Neural cell (in vitro differentiated cells): ENCODE results near the gene AK4. TPM values are rescaled to one million over a fixed set of nuclear protein-coding genes. Genes with fewer than 3 reads are reported as not detected.

ENCODE experiments used
- H2AFZ ChIP-seq: fragments of 200-600, 300-800 bp; sonication (generic), shearing (Covaris generic); 2 replicates; pipeline ENCODE4 v1.6.0; 2014; ENCODE audit warnings: low read depth, mild to moderate bottlenecking, antibody characterized with exemption, low read length, moderate library complexity
- H3F3A ChIP-seq: fragments of 200-600 bp; shearing (Covaris generic); 2 replicates; pipeline ENCODE4 v1.6.1; 2016; ENCODE audit warnings: mild to moderate bottlenecking, moderate library complexity, mixed read lengths, antibody characterized with exemption, low read length; ENCODE audit not compliant: insufficient read depth, poor library complexity, severe bottlenecking
- H3K27ac ChIP-seq: fragments of 200-600, 300-800 bp; sonication (generic), shearing (Covaris generic); 2 replicates; pipeline ENCODE4 v1.5.1; 2014; ENCODE audit warnings: mild to moderate bottlenecking, low read length, moderate library complexity
- H3K27me3 ChIP-seq: fragments of 300-800, 200-600 bp; sonication (generic), shearing (Covaris generic); 2 replicates; pipeline ENCODE4 v1.6.0; 2014; ENCODE audit warnings: mild to moderate bottlenecking, low read depth, low read length, moderate library complexity; ENCODE audit not compliant: insufficient read depth
- H3K36me3 ChIP-seq: fragments of 300-800, 200-600 bp; sonication (generic), shearing (Covaris generic); 2 replicates; pipeline ENCODE4 v1.5.1; 2014; ENCODE audit warnings: mild to moderate bottlenecking, antibody characterized with exemption, low read length, moderate library complexity; ENCODE audit not compliant: insufficient read depth
- H3K4me2 ChIP-seq: fragments of 300-800, 200-600 bp; sonication (generic), shearing (Covaris generic); 2 replicates; pipeline ENCODE4 v1.6.0; 2014; ENCODE audit warnings: mild to moderate bottlenecking, low read length
- H3K4me3 ChIP-seq: fragments of 300-800, 200-600 bp; sonication (generic), shearing (Covaris generic); 2 replicates; pipeline ENCODE4 v1.5.1; 2014; ENCODE audit warnings: mild to moderate bottlenecking, low read length, moderate library complexity
- H3K79me2 ChIP-seq: fragments of 200-600 bp; shearing (Covaris generic); replicated peaks from 2 replicates; pipeline ENCODE4 v1.6.0; 2014; ENCODE audit warnings: mild to moderate bottlenecking, low read length, moderate library complexity; ENCODE audit not compliant: insufficient read depth
- H3K9ac ChIP-seq: fragments of 300-800, 200-600 bp; sonication (generic), shearing (Covaris generic); 2 replicates; pipeline ENCODE4 v1.6.1; 2016; ENCODE audit warnings: mild to moderate bottlenecking, low read length, mixed read lengths
- H3K9me2 ChIP-seq: fragments of 200-600 bp; shearing (Covaris generic); 2 replicates; pipeline ENCODE4 v1.6.1; 2016; ENCODE audit warnings: mild to moderate bottlenecking, low read length, mixed read lengths; ENCODE audit not compliant: insufficient read depth
- H3K9me3 ChIP-seq: fragments of 200-600, 300-800 bp; sonication (generic), shearing (Covaris generic); 2 replicates; pipeline ENCODE4 v1.6.1; 2016; ENCODE audit warnings: mild to moderate bottlenecking, mixed run types, low read length, moderate library complexity, mixed read lengths
- H4K20me1 ChIP-seq: fragments of 200-600 bp; shearing (Covaris generic); 2 replicates; pipeline ENCODE4 v1.6.1; 2016; ENCODE audit warnings: mild to moderate bottlenecking, mixed run types; ENCODE audit not compliant: insufficient read depth
- EP300 ChIP-seq: fragments of 450-650 bp; conservative IDR thresholded peaks from 2 replicates; pipeline ENCODE4 v1.6.1; 2014; ENCODE audit warnings: antibody characterized with exemption, mild to moderate bottlenecking, moderate library complexity; ENCODE audit not compliant: poor library complexity, severe bottlenecking
- EZH2 ChIP-seq: fragments of 200-600, 300-800 bp; shearing (Covaris generic), sonication (generic); IDR thresholded peaks from 2 replicates; pipeline ENCODE4 v1.6.1; 2014; ENCODE audit warnings: antibody characterized with exemption, low read length, borderline replicate concordance, mild to moderate bottlenecking; ENCODE audit not compliant: insufficient read depth, poor library complexity, severe bottlenecking
- MXI1 ChIP-seq: fragments of 450-650 bp; conservative IDR thresholded peaks from 2 replicates; pipeline ENCODE4 v1.6.1; 2014; ENCODE audit warnings: antibody characterized with exemption, mild to moderate bottlenecking; ENCODE audit not compliant: poor library complexity, severe bottlenecking
- POLR2AphosphoS5 ChIP-seq: IDR thresholded peaks from 2 replicates; pipeline ENCODE4 v1.6.1; 2012
- RAD21 ChIP-seq: fragments of 450-650 bp; conservative IDR thresholded peaks from 2 replicates; pipeline ENCODE4 v1.6.1; 2014; ENCODE audit warnings: antibody characterized with exemption, mild to moderate bottlenecking, moderate library complexity
- SMC3 ChIP-seq: fragments of 450-650 bp; conservative IDR thresholded peaks from 2 replicates; pipeline ENCODE4 v1.6.1; 2014; ENCODE audit warnings: antibody characterized with exemption, mild to moderate bottlenecking, moderate library complexity; ENCODE audit not compliant: poor library complexity
- TAF1 ChIP-seq: IDR thresholded peaks from 2 replicates; pipeline ENCODE4 v1.6.1; 2012; ENCODE audit warnings: low read depth
- polyA plus RNA-seq: library from polyadenylated mRNA; depleted of rRNA; stranded (reverse); fragments of >200 nt; gene quantifications from 2 replicates; pipeline ENCODE4 v1.2.3, GENCODE V29; 2014
- TF ChIP-seq, protein P1 (sequence below): IDR thresholded peaks from 2 replicates; pipeline ENCODE4 v1.6.1; 2012; ENCODE audit warnings: borderline replicate concordance
- TF ChIP-seq, protein P2 (sequence below): fragments of 450-650 bp; IDR thresholded peaks from 2 replicates; pipeline ENCODE4 v1.5.1; 2014; ENCODE audit warnings: antibody characterized with exemption, mild to moderate bottlenecking, moderate library complexity; ENCODE audit not compliant: poor library complexity, severe bottlenecking

The AK4 gene
- polyA plus RNA-seq, 1 donor from 2014 or later, result 1.9 TPM

GRCh38 chr1:65150108-65150463 lies 2.1 kb downstream of the AK4 start:
- Histone ChIP-seq H2AFZ (no peak overlapping the region), H3K4me3 (no peak overlapping the region), H3K79me2 (no peaks in the 10 kb centered on the region), H4K20me1 (no peaks in the 10 kb centered on the region), H3F3A (no peaks in the 10 kb centered on the region), H3K36me3 (no peaks in the 10 kb centered on the region), H3K9me2 (no peaks in the 10 kb centered on the region), H3K9me3 (no peaks in the 10 kb centered on the region), H3K4me2 (no peak overlapping the region), H3K9ac (no peak overlapping the region), H3K27me3 (peaks cover 52% of the 10 kb centered on the region), H3K27ac (no peak overlapping the region)
- TF ChIP-seq, protein P1, sequence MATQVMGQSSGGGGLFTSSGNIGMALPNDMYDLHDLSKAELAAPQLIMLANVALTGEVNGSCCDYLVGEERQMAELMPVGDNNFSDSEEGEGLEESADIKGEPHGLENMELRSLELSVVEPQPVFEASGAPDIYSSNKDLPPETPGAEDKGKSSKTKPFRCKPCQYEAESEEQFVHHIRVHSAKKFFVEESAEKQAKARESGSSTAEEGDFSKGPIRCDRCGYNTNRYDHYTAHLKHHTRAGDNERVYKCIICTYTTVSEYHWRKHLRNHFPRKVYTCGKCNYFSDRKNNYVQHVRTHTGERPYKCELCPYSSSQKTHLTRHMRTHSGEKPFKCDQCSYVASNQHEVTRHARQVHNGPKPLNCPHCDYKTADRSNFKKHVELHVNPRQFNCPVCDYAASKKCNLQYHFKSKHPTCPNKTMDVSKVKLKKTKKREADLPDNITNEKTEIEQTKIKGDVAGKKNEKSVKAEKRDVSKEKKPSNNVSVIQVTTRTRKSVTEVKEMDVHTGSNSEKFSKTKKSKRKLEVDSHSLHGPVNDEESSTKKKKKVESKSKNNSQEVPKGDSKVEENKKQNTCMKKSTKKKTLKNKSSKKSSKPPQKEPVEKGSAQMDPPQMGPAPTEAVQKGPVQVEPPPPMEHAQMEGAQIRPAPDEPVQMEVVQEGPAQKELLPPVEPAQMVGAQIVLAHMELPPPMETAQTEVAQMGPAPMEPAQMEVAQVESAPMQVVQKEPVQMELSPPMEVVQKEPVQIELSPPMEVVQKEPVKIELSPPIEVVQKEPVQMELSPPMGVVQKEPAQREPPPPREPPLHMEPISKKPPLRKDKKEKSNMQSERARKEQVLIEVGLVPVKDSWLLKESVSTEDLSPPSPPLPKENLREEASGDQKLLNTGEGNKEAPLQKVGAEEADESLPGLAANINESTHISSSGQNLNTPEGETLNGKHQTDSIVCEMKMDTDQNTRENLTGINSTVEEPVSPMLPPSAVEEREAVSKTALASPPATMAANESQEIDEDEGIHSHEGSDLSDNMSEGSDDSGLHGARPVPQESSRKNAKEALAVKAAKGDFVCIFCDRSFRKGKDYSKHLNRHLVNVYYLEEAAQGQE, result no peak
- TF ChIP-seq EZH2 (no peak), SMC3 (no peak), EP300 (no peak), TAF1 (no peak), MXI1 (no peak), POLR2AphosphoS5 (no peak), RAD21 (no peak)
- TF ChIP-seq, protein P2, sequence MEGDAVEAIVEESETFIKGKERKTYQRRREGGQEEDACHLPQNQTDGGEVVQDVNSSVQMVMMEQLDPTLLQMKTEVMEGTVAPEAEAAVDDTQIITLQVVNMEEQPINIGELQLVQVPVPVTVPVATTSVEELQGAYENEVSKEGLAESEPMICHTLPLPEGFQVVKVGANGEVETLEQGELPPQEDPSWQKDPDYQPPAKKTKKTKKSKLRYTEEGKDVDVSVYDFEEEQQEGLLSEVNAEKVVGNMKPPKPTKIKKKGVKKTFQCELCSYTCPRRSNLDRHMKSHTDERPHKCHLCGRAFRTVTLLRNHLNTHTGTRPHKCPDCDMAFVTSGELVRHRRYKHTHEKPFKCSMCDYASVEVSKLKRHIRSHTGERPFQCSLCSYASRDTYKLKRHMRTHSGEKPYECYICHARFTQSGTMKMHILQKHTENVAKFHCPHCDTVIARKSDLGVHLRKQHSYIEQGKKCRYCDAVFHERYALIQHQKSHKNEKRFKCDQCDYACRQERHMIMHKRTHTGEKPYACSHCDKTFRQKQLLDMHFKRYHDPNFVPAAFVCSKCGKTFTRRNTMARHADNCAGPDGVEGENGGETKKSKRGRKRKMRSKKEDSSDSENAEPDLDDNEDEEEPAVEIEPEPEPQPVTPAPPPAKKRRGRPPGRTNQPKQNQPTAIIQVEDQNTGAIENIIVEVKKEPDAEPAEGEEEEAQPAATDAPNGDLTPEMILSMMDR, result no peak

DNA sequence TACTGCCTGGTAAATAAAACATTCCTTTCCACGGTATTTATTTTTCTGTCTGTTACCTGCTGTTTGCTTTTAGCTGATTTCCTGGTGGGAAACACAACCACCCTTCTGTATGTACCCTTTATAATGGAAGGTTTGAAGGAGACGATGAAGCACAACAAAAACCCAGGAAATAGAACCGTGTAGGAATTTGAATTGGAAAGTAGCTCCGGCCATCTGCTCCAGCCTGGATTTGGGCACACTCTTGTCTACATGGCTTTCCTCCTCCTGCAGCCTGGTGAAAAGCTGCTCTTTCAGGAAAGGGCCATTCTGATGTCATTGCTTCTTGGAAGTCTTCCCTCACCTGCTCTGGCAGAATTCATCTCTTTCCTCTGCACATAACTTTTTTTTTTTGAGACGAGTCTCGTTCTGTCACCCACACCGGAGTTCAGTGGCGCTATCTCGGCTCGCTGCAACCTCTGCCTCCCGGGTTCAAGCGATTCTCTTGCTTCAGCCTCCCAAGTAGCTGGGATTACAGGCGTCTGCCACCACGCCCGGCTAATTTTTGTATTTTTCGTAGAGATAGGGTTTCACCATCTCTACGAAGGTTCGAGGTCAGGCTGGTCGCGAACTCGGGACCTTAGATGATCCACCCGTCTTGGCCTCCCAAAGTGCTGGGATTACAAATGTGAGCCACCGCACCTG lies 2.7 kb downstream of the AK4 start:
- peaks cover 50% of the 10 kb centered on the region for H3K27me3 ChIP-seq
- H3K4me2 ChIP-seq, result no peak overlapping the region
- H3K36me3 ChIP-seq, result no peaks in the 10 kb centered on the region
- no peak overlapping the region for H3K4me3 ChIP-seq
- no peaks in the 10 kb centered on the region for H4K20me1 ChIP-seq
- TF ChIP-seq EP300 (no peak), POLR2AphosphoS5 (no peak), SMC3 (no peak), EZH2 (no peak), RAD21 (no peak), TAF1 (no peak), MXI1 (no peak)
- TF ChIP-seq, protein P1, result no peak
- TF ChIP-seq, protein P2, result no peak
- no peaks in the 10 kb centered on the region for H3K9me3 ChIP-seq
- no peak overlapping the region for H3K9ac ChIP-seq
- H3K27ac ChIP-seq, result no peak overlapping the region
- no peaks in the 10 kb centered on the region for H3K9me2 ChIP-seq
- H3K79me2 ChIP-seq, result no peaks in the 10 kb centered on the region
- H3F3A ChIP-seq, result no peaks in the 10 kb centered on the region
- no peak overlapping the region for H2AFZ ChIP-seq
